ENCODE data around the gene LEFTY2. TPM values are rescaled to one million over a fixed set of nuclear protein-coding genes. Genes with fewer than 3 reads are reported as not detected.

The LEFTY2 gene
- total and polyA plus RNA-seq, 2 donors (not counting 3 experiments of a cell fraction or from before 2014, with no cell fraction given) = 0.06 TPM; not detected in 1

- Histone ChIP-seq H3K9me3 (replicated peaks; ENCODE audit: control insufficient read depth, insufficient read depth, low read length) (no peaks in the 10 kb centered on the region), H2AFZ (ENCODE audit: low read depth, low read length) (no peak overlapping the region), H3K4me2 (ENCODE audit: insufficient read depth, low read length) (no peak overlapping the region), H3K4me3 (replicated peaks in 1 of 3; ENCODE audit: insufficient read depth in 1 of 3, low read depth in 1 of 3, low read length in 3 of 3) (no peak overlapping the region), H3K27me3 (ENCODE audit: control insufficient read depth in 2 of 2, insufficient read depth in 2 of 2, low read length in 2 of 2) (no peaks in the 10 kb centered on the region), H3K36me3 (ENCODE audit: control insufficient read depth in 2 of 2, extremely low read depth in 1 of 2, insufficient read depth in 2 of 2, low read length in 2 of 2) (peaks cover 0 to 2% of the 10 kb centered on the region in 2 experiments), H3K27ac (ENCODE audit: insufficient read depth, low read depth, low read length) (no peak overlapping the region), H3K9me1 (replicated peaks; ENCODE audit: control insufficient read depth, extremely low read depth, insufficient read depth, low read length) (no peaks in the 10 kb centered on the region), H3K4me1 (ENCODE audit: control insufficient read depth, extremely low read depth, insufficient read depth, low read length) (no peaks in the 10 kb centered on the region), H3K79me2 (ENCODE audit: control insufficient read depth, insufficient read depth, low read length) (no peaks in the 10 kb centered on the region), H4K20me1 (replicated peaks; ENCODE audit: control insufficient read depth, extremely low read depth, insufficient read depth, low read length) (no peaks in the 10 kb centered on the region), H3K9ac (replicated peaks; ENCODE audit: extremely low read depth, insufficient read depth, low read length) (no peak overlapping the region)
- no TSS peak for BruUV-seq (replicated peaks)
- ChIA-PET POLR2A (no interaction called here), CTCF (interaction anchor here (1.5 to 3.8 kb wide), 6 partner anchors 12 to 654 kb away, joined by 5 to 27 read pairs (median 10); no protein-coding TSS in a partner anchor)
- DNase-seq (ENCODE audit: low read depth, low spot score) (no peak), FAIRE-seq (no peak)
- dilution Hi-C loops (cut with MboI; ENCODE audit: extremely low pct_ligation_motif_present, low sequenced_read_pairs) (no loop called here), intact Hi-C loops (cut with micrococcal nuclease) (loop anchor here (10.0 kb wide), 2 partner anchors 418 to 648 kb away; no protein-coding TSS in a partner anchor)
- TF ChIP-seq JUN (IDR thresholded peaks at IDR 0.05; ENCODE audit: borderline replicate concordance, insufficient read depth, insufficient read length, low read depth) = no peak
- no peak for TF ChIP-seq EZH2 (IDR thresholded peaks at IDR 0.05; ENCODE audit: borderline replicate concordance, low read depth, low read length, severe bottlenecking)
- TF ChIP-seq POLR2A (IDR thresholded peaks at IDR 0.05; ENCODE audit: low read depth, low read length) = no peak
- TF ChIP-seq GATA2 (IDR thresholded peaks at IDR 0.05; ENCODE audit: insufficient read depth, insufficient read length, low read depth, low read length) = no peak
- TF ChIP-seq MYC (IDR thresholded peaks at IDR 0.05; ENCODE audit: low read depth, low read length) = no peak
- TF ChIP-seq MAX (IDR thresholded peaks at IDR 0.05; ENCODE audit: insufficient read depth, insufficient read length) = no peak
- TF ChIP-seq FOS (IDR thresholded peaks at IDR 0.05; ENCODE audit: borderline replicate concordance, insufficient read depth, low read length) = no peak
Measured at GRCh38 chr1:225973158-225973557, 32.1 kb upstream of the LEFTY2 start.
